ENCODE results near the gene CYTH1. TPM values are rescaled to one million over a fixed set of nuclear protein-coding genes. Genes with fewer than 3 reads are reported as not detected.

Gene CYTH1
- polyA plus RNA-seq, 1 of the 3 experiments (the other 2 are of a cell fraction), result 23.8 TPM

- Histone ChIP-seq H3K9me2 (no peaks in the 10 kb centered on the region), H3K27ac (ENCODE audit: low read depth in 2 of 2, low read length in 1 of 2) (peak overlapping the region; percentile 2 to 23; a peak in 3 of 4 replicates), H2AFZ (ENCODE audit: low read depth) (no peak overlapping the region), H3K4me3 (ENCODE audit: low read depth in 2 of 2, low read length in 1 of 2) (no peak overlapping the region), H3K4me1 (ENCODE audit: control insufficient read depth in 1 of 2, insufficient read depth in 2 of 2, low read depth in 1 of 2, low read length in 1 of 2) (peaks cover 11 to 23% of the 10 kb centered on the region in 2 experiments), H3K36me3 (replicated peaks in 1 of 2; ENCODE audit: control insufficient read depth in 1 of 2, insufficient read depth in 2 of 2, low read length in 1 of 2) (no peaks in the 10 kb centered on the region), H3K27me3 (ENCODE audit: insufficient read depth) (no peaks in the 10 kb centered on the region), H3K9ac (no peak overlapping the region), H3K4me2 (no peak overlapping the region), H3F3A (replicated peaks; ENCODE audit: insufficient read depth) (peaks cover 13% of the 10 kb centered on the region), H3K9me3 (no peaks in the 10 kb centered on the region), H3K79me2 (ENCODE audit: insufficient read depth) (peaks cover 85% of the 10 kb centered on the region), H4K20me1 (ENCODE audit: insufficient read depth) (peaks cover 25% of the 10 kb centered on the region)
- DNase-seq, result peak; percentile 58
- POLR2A ChIA-PET, result no interaction called here
- peak; percentile 75 for TF ChIP-seq RFX5 (IDR thresholded peaks at IDR 0.05; ENCODE audit: low read length)
- no peak for TF ChIP-seq YY1 (IDR thresholded peaks at IDR 0.05; ENCODE audit: low read depth)
- peak; percentile 30; the same call in 1 of the 2 replicates for TF ChIP-seq MXI1 (IDR thresholded peaks at IDR 0.05; ENCODE audit: low read depth, low read length)
- CTCF ChIA-PET, result interaction anchor here (1.4 to 3.2 kb wide), 3 partner anchors 11 to 262 kb away, joined by 4 to 10 read pairs (median 8); no protein-coding TSS in a partner anchor
- 88% methylated on average over 11 of the region's 11 CpGs for WGBS (ENCODE audit: low lambda C conversion rate)
Measured at GRCh38 chr17:78759203-78759968, 22.7 kb downstream of the CYTH1 start.

DNA sequence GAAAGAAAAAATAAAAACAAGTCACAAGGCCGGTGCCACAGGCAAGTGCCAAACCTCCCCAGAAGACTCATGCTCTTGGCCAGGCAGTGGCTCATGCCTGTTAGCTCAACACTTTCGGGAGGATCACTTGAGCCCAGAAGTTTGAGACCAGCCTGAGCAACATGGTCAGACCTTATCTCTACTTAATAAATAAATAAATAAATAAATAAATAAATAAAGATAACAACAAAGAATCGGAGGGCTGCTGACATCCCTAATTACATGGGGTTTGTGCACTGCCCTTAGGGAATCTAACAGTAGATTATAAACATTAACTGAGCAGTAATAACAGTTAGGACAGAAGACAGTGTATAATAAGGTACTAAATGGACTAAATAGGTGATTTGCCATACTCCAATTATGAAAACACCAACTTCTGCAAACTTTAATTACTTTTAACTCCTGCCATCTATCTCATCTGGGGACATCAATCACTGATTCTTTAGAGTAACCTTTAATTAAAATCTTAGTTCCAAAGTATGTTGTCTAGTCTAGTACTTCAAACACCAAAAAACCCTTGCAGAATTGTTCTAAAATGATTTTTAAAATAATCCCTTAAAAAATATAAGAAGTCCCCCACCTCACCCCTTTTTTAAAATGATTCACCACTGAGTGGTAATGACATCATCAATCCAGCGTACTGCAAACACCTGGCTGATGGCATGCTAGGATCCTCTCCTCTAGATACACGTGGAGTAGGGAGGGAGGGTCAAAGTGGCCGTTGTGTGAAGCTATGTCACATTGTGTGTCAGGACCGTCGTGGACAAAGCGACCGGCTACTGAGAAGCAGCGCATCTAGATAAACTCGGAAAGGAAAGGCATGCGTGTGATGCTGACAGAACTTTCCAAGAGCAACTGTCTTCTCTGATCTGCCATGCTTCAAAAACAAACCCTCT, 28.5 kb downstream of the CYTH1 start:
- Histone ChIP-seq H3F3A (replicated peaks; ENCODE audit: insufficient read depth) (no peaks in the 10 kb centered on the region), H3K4me3 (ENCODE audit: low read depth in 2 of 2, low read length in 1 of 2) (no peak overlapping the region), H3K9me3 (no peaks in the 10 kb centered on the region), H2AFZ (ENCODE audit: low read depth) (no peak overlapping the region), H3K27ac (ENCODE audit: low read depth in 2 of 2, low read length in 1 of 2) (no peak overlapping the region), H4K20me1 (ENCODE audit: insufficient read depth) (peaks cover 16% of the 10 kb centered on the region), H3K27me3 (ENCODE audit: insufficient read depth) (no peaks in the 10 kb centered on the region), H3K9me2 (no peaks in the 10 kb centered on the region), H3K9ac (no peak overlapping the region), H3K36me3 (replicated peaks in 1 of 2; ENCODE audit: control insufficient read depth in 1 of 2, insufficient read depth in 2 of 2, low read length in 1 of 2) (no peaks in the 10 kb centered on the region), H3K4me2 (no peak overlapping the region), H3K79me2 (ENCODE audit: insufficient read depth) (peaks cover 91% of the 10 kb centered on the region), H3K4me1 (ENCODE audit: control insufficient read depth in 1 of 2, insufficient read depth in 2 of 2, low read depth in 1 of 2, low read length in 1 of 2) (peaks cover 4 to 8% of the 10 kb centered on the region in 2 experiments; a peak in 2 of 4 replicates)
- no peak for TF ChIP-seq FOXJ3 (CRISPR knock-in tag; IDR thresholded peaks at IDR 0.05)
- TF ChIP-seq MEF2A (IDR thresholded peaks at IDR 0.05; ENCODE audit: borderline replicate concordance, low read depth), result no peak
- TF ChIP-seq TAF1 (IDR thresholded peaks at IDR 0.05; ENCODE audit: borderline replicate concordance, low read depth, low read length), result no peak
- TF ChIP-seq, protein P1, sequence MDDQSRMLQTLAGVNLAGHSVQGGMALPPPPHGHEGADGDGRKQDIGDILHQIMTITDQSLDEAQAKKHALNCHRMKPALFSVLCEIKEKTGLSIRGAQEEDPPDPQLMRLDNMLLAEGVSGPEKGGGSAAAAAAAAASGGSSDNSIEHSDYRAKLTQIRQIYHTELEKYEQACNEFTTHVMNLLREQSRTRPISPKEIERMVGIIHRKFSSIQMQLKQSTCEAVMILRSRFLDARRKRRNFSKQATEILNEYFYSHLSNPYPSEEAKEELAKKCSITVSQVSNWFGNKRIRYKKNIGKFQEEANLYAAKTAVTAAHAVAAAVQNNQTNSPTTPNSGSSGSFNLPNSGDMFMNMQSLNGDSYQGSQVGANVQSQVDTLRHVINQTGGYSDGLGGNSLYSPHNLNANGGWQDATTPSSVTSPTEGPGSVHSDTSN (IDR thresholded peaks at IDR 0.05), result no peak
- no peak for TF ChIP-seq JUND (IDR thresholded peaks at IDR 0.05)
- TF ChIP-seq ELF1 (IDR thresholded peaks at IDR 0.05), result no peak
- TF ChIP-seq IRF3 (IDR thresholded peaks at IDR 0.05; ENCODE audit: low read depth, low read length), result no peak
- no peak for DNase-seq
- ChIA-PET POLR2A (no interaction called here), CTCF (interaction anchor here (0.7 to 4.3 kb wide), 4 partner anchors 11 to 256 kb away, joined by 3 to 13 read pairs (median 4); no protein-coding TSS in a partner anchor)
- WGBS (ENCODE audit: low lambda C conversion rate), result 89% methylated on average over 13 of the region's 13 CpGs
